ENCODE measurements around the gene SDSL. TPM values are rescaled to one million over a fixed set of nuclear protein-coding genes. Genes with fewer than 3 reads are reported as not detected.

SDSL gene
- 0.43 TPM for polyA plus RNA-seq

DNA sequence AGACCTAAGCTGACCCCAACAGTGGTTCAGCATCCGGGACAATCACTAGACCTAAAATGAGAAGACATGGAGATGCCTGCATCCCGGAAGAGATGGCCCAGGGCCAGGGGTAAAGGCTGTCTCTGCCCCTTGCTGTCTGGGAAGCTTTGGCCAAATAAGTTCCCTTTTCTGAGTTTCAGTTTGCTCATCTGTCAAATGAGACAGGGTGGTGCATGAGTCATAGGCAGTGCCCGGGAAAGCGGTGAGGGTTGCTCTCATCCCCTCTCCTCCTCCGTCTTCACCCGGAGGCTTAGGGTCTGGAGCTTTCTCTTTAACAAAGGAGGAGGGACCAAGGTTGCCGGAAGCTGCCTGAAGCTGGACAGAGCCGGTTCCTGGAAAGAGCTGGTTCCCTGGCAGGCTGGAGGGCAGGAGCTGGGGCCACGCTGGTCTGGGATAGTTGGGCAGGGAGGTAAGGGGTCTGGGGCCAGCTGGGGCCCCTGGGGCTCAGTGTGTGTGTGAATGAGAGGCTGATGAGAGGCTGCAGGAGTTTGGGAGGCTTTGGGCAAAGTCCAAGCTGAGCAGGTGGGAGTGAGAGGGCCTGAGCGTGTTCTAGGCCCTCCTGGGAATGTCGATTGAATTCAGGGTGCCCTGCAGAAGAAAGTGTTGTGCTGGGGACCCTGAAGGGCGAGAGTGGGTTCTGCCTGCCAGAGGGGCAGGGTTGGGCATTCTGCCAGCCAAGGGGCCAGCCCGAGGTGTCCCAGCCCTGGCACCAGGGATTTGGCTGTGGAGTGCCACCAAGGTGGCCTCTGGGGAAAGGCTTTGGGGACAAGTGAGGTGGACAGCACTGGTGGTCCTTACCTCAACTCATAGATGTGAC lies at the start of gene SDSL:
Gene SDSL (plus strand): TSS at position 351 of the 856 bp plus-strand sequence. CDS start 5,603 bp downstream, outside the sequence.
- Mint-ChIP-seq H3K4me3 (peak within 1 kb of the TSS in 2 of 4 donors; percentile 80 to 87), H3K4me1 (peaks cover 8 to 13% (median 10%) of the 10 kb centered on the region in 3 donors), H3K27ac (peak within 1 kb of the TSS in 1 of 3 donors; percentile 83), H3K27me3 (peaks cover 14% of the 10 kb centered on the region), H3K9me3 (no peaks in the 10 kb centered on the region), H3K36me3 (no peaks in the 10 kb centered on the region)

DNA sequence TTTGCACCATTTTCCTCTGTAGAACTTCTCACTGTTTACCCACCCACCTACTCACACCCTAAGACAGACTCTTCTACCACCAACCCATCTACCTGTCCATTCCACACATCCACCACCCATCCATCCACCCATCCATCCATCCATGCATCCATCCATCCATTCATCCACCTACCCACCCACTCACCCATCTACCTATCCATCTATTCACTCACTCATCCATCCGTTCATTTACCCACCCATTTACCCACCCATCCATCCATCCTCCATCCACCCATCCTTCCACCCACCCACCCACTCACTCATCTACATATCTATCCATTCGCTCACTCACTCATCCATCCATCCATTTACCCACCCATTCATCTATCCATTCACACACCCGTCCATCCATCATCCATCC lies 48.7 kb upstream of the SDSL start:
- H3K9me3 Mint-ChIP-seq: no peaks in the 10 kb centered on the region
- no peak overlapping the region for H3K4me3 Mint-ChIP-seq
- H3K27me3 Mint-ChIP-seq: no peaks in the 10 kb centered on the region
- no peak overlapping the region for H3K27ac Mint-ChIP-seq
- peaks cover 0 to 9% (median 7%) of the 10 kb centered on the region in 3 donors for H3K4me1 Mint-ChIP-seq
- peaks cover 10% of the 10 kb centered on the region for H3K36me3 Mint-ChIP-seq

GRCh38 chr12:113373969-113374368 lies 48.2 kb upstream of the SDSL start:
- H3K36me3 Mint-ChIP-seq: peaks cover 10% of the 10 kb centered on the region
- H3K27ac Mint-ChIP-seq: peak overlapping the region in 1 of 3 donors; percentile 58
- no peaks in the 10 kb centered on the region for H3K9me3 Mint-ChIP-seq
- H3K4me1 Mint-ChIP-seq: peaks cover 0 to 9% (median 7%) of the 10 kb centered on the region in 3 donors
- no peak overlapping the region for H3K4me3 Mint-ChIP-seq
- H3K27me3 Mint-ChIP-seq: no peaks in the 10 kb centered on the region

- H3K27ac Mint-ChIP-seq: no peak overlapping the region
- H3K4me3 Mint-ChIP-seq: no peak overlapping the region
- no peaks in the 10 kb centered on the region for H3K9me3 Mint-ChIP-seq
- peaks cover 0 to 9% (median 7%) of the 10 kb centered on the region in 3 donors for H3K4me1 Mint-ChIP-seq
- H3K36me3 Mint-ChIP-seq: peaks cover 9% of the 10 kb centered on the region
- H3K27me3 Mint-ChIP-seq: no peaks in the 10 kb centered on the region
These were observed 47.3 kb upstream of the SDSL start for GRCh38 chr12:113374823-113375428.

DNA sequence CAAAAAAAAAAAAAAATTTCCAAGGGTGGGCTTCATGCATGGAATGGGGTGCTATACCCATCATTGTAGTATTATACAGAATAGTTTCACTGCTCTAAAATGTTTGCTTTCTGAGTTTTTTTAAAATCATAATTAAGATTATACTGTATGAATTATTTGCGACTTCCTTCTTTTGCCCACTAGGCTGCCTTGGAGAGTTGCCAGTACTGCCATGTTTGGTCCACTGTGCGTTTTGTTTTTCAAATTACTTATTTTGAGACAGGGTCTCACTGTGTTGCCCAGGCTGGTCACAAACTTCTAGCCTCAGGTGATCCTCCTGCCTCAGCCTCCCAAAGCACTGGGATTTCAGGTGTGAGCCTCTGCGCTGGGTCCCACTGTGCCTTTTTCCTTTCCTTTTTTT lies 43.9 kb upstream of the SDSL start:
- no peak overlapping the region for H3K27ac Mint-ChIP-seq
- H3K4me3 Mint-ChIP-seq: no peak overlapping the region
- H3K4me1 Mint-ChIP-seq: no peaks in the 10 kb centered on the region
- no peaks in the 10 kb centered on the region for H3K27me3 Mint-ChIP-seq
- H3K36me3 Mint-ChIP-seq: peaks cover 9% of the 10 kb centered on the region
- no peaks in the 10 kb centered on the region for H3K9me3 Mint-ChIP-seq

GRCh38 chr12:113381220-113381619 lies 41.0 kb upstream of the SDSL start:
- no peaks in the 10 kb centered on the region for H3K9me3 Mint-ChIP-seq
- peak overlapping the region in 1 of 3 donors; percentile 73 for H3K27ac Mint-ChIP-seq
- no peaks in the 10 kb centered on the region for H3K27me3 Mint-ChIP-seq
- H3K36me3 Mint-ChIP-seq: peaks cover 6% of the 10 kb centered on the region
- H3K4me3 Mint-ChIP-seq: no peak overlapping the region
- H3K4me1 Mint-ChIP-seq: no peaks in the 10 kb centered on the region

DNA sequence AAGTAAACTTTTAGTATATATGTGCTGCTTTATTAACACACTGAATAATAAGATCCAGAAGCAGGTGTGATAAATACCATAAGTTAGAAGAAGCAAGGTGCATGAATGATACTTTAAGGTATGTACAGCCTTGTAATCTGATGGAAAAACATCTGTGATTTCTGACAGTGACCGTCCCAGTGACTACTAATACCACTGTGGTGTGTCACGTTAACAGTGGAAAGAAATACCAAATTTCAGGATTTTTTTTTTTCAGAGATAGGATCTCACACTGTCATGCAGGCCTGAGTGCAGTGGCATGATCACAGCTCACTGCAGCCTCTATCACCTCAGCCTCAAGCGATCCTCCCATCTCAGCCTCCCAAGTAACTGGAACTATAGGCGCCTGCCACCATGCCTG lies 40.0 kb upstream of the SDSL start:
- no peak overlapping the region for H3K4me3 Mint-ChIP-seq
- H3K36me3 Mint-ChIP-seq: peaks cover 3% of the 10 kb centered on the region

DNA sequence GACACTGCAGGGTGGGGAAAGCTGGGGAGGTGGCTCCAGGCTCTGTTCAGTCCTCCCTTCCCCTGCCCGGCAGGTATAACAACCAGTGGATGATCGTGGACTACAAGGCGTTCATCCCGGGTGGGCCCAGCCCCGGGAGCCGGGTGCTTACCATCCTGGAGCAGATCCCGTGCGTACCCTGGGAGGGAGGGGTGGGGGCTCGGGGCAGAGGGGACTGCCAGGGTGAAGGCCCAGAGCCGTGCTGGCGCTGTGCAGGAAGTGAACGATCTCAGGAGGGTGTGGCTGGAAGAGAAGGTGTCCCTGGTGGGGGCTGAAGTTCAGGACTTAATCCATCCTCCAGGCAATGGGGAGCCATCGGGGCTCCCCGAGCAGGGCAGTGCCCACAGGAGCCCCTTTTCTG lies 37.4 kb upstream of the SDSL start:
- Mint-ChIP-seq H3K4me1 (no peaks in the 10 kb centered on the region), H3K27ac (peak overlapping the region in 1 of 3 donors; percentile 53), H3K36me3 (peaks cover 3% of the 10 kb centered on the region), H3K27me3 (no peaks in the 10 kb centered on the region), H3K4me3 (no peak overlapping the region), H3K9me3 (no peaks in the 10 kb centered on the region)

More for the DNA sequence above, 40.0 kb upstream of the SDSL start:
- Mint-ChIP-seq H3K9me3 (no peaks in the 10 kb centered on the region), H3K27ac (no peak overlapping the region), H3K27me3 (no peaks in the 10 kb centered on the region), H3K4me1 (no peaks in the 10 kb centered on the region)

DNA sequence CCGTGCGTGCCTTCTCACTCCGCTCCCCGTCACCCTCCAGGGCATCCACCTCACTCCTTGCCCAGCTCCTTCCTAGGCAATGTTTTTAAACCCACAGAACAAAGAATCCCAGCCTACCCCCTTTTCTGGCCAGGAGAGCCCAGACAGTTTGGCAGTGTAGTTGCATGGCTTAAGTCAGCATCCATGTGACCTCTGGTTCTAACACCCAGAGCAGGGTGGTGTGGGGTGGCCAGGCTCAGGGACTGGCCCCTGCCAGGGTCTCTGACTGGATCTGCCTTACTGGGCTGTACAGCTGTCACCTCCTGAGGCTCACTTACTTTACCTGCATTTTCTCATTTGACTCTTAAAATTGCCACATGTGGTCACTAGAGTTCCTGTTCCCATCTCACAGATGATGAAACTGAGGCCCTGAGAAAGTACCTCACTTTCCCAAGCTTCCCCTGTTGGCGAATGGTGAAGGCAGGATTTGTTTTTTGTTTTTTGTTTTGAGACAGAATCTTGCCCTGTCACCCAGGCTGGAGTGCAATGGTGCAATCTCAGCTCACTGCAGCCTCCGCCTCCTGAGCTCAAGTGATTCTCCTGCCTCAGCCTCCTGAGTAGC lies 36.8 kb upstream of the SDSL start:
- Mint-ChIP-seq H3K4me3 (no peak overlapping the region), H3K9me3 (no peaks in the 10 kb centered on the region), H3K36me3 (peaks cover 3% of the 10 kb centered on the region), H3K27me3 (no peaks in the 10 kb centered on the region), H3K4me1 (no peaks in the 10 kb centered on the region), H3K27ac (no peak overlapping the region)

DNA sequence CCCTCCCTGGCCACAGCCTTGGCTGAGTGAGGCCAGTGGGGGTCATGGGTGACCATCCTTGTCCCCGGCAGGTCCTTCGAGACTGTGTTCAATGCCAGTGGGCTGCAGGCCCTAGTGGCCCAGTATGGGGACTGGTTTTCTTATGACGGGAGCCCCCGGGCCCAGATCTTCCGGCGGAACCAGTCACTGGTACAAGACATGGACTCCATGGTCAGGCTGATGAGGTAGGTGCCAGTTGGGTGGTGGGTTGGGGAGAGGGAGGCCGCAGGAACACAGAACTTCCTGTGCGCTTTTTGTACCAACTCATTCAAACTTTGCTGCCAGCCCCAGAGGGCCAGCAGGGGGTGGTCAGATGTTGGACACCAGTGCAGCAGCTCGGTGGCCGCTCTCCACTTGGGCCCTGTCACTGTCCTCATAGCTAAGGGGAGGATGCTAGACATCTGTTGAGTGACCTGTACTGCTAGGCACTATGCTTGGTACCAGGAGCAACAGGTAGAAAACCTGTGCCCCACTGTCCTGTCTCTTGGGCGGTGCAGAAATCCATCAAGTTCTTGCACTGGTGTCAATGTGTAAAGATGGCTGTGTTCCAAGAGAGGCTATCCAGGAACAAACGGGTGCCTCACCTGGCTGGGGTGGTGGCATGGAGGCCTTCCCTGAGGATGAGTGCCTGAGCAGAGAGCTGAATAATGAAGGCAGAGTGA lies 35.2 kb upstream of the SDSL start:
- peaks cover 1% of the 10 kb centered on the region for H3K36me3 Mint-ChIP-seq
- H3K4me3 Mint-ChIP-seq: no peak overlapping the region
- no peaks in the 10 kb centered on the region for H3K27me3 Mint-ChIP-seq
- H3K4me1 Mint-ChIP-seq: no peaks in the 10 kb centered on the region
- no peak overlapping the region for H3K27ac Mint-ChIP-seq
- H3K9me3 Mint-ChIP-seq: no peaks in the 10 kb centered on the region

DNA sequence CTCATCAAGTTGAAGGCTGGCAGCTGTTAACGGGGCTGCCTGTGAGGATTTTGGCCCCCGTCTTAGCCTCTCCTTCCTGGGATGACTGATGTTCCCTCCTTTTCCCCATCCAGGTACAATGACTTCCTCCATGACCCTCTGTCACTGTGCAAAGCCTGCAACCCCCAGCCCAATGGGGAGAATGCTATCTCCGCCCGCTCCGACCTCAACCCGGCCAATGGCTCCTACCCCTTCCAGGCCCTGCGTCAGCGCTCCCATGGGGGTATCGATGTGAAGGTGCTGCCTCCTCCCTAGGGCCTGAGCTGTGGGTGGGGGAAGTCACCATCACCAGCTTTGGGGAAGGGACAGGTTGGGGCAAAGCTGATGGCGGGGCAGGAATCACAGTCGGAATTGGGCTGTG lies 34.5 kb upstream of the SDSL start:
- Mint-ChIP-seq H3K27ac (no peak overlapping the region), H3K27me3 (no peaks in the 10 kb centered on the region), H3K9me3 (no peaks in the 10 kb centered on the region), H3K4me1 (no peaks in the 10 kb centered on the region), H3K4me3 (no peak overlapping the region), H3K36me3 (peaks cover 1% of the 10 kb centered on the region)

DNA sequence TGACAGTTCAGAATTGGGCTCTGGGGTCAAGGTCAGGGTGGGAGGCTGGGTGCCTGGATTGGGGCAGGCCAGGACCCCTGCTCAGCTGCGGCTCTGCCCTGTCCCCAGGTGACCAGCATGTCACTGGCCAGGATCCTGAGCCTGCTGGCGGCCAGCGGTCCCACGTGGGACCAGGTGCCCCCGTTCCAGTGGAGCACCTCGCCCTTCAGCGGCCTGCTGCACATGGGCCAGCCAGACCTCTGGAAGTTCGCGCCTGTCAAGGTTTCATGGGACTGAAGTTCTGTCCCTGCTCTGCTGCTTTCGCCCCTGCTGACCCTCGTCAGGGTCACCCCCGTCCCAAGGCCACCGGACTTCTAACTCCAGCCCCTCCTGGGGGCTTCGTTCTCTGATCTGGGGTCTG lies 33.8 kb upstream of the SDSL start:
- Mint-ChIP-seq H3K27me3 (no peaks in the 10 kb centered on the region), H3K4me3 (no peak overlapping the region), H3K9me3 (no peaks in the 10 kb centered on the region), H3K36me3 (peaks cover 1% of the 10 kb centered on the region), H3K27ac (peak overlapping the region in 1 of 3 donors; percentile 2), H3K4me1 (no peaks in the 10 kb centered on the region)

DNA sequence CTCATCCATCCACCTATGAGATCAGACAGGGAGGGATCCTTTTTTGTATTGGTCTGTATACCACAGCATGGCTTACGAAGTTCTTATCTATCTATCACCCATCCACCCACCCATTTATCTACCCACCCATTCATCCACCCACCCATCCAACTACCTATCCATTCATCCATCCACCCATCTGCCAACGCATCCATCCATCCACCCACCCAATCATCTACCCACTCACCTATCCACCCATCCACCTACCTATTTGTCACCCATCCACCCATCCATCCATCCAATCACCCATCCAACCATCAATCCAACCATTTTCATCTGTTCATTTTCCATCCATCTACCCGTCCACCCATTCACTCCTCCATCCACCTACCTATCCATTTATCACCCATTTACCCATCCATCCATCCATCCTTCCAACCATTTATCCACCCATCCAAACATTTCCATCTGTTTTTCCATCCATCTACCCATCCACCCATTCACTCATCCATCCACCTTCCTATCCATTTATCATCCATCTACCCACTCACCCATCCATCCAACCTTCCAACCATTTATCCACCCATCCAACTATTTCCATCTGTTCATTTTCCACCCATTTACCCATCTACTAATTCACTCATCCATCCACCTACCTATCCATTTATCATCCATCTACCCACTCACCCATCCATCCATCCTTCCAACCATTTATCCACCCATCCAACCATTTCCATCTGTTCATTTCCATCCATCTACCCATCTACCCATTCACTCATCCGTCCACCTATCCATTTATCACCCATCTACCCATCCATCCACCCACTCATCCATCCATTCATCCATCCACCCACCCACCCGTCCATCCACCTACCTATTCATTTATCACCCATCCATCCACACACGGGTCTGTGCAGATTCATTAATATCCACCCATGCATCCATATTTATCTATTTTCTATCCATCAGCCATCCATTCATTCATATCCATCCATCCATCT lies 31.8 kb upstream of the SDSL start:
- H3K9me3 Mint-ChIP-seq: peaks cover 0 to 1% (median 0%) of the 10 kb centered on the region in 3 donors
- no peak overlapping the region for H3K4me3 Mint-ChIP-seq
- no peaks in the 10 kb centered on the region for H3K27me3 Mint-ChIP-seq
- H3K4me1 Mint-ChIP-seq: no peaks in the 10 kb centered on the region
- peaks cover 1% of the 10 kb centered on the region for H3K36me3 Mint-ChIP-seq
- no peak overlapping the region for H3K27ac Mint-ChIP-seq

DNA sequence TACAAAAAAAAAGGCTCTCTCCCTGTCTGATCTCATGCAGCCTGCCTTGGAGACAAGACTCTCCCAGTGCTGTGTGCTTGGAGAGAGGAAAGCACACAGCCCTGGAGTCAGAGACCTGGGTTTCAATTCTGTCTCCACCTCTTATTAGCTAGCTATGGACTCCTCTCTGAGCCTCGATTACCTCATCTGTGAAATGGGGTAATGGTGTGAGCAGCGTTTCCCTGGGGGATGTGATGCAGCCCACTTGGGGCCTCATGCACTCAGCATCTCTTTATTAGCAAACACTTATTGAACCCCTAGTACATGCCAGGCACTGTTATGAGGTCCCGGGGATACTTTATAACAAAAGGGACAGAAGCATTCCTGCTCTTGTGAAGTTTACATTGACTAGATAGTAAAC lies 31.0 kb upstream of the SDSL start:
- peaks cover 0 to 1% (median 0%) of the 10 kb centered on the region in 3 donors for H3K9me3 Mint-ChIP-seq
- H3K27me3 Mint-ChIP-seq: no peaks in the 10 kb centered on the region
- no peak overlapping the region for H3K4me3 Mint-ChIP-seq
- H3K36me3 Mint-ChIP-seq: peaks cover 1% of the 10 kb centered on the region
- H3K27ac Mint-ChIP-seq: no peak overlapping the region
- H3K4me1 Mint-ChIP-seq: no peaks in the 10 kb centered on the region
